NAMALWA (cell line): ENCODE results near the gene ALKBH2.

ENCODE experiments used
- DNase-seq: peaks from one replicate; pipeline ENCODE4 v3.0.0-alpha.2; 2015; ENCODE audit warnings: low spot score

Gene ALKBH2

DNA sequence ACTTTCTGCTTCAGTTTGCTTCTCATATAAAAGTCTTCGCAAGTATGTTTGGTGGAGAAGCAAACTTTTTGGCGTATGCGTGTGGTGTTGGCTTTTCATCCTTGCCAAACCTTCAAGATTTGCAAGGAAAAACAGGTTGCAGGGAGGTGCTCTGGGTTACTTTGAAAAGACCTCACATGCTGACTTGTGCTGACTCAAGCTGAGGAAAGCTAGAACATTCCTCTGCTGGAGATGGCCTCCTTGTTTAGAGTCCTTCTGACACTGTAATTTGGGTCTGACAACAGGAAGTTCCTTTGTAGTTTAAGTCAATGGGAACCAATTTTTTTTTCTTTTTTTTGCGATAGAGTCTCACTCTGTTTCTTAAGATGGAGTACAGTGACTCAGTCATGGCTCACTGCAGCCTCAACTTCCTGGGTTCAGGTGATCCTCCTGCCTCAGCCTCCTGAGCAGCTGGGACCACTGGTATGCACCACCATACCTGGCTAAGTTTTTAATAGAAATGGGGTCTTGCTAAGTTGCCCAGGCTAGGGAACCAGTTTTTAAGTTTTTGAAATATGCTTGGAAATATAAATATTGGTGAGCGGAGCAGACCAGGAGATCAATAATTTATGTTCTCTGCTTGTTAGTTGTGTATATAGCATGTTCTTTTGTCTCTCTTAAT lies 20.5 kb upstream of the ALKBH2 start:
- no peak for DNase-seq

- no peak for DNase-seq
Observed at GRCh38 chr12:109112720-109113465, 19.6 kb upstream of the ALKBH2 start.

- no peak for DNase-seq
Observed at GRCh38 chr12:109110988-109111495, 17.8 kb upstream of the ALKBH2 start.

DNA sequence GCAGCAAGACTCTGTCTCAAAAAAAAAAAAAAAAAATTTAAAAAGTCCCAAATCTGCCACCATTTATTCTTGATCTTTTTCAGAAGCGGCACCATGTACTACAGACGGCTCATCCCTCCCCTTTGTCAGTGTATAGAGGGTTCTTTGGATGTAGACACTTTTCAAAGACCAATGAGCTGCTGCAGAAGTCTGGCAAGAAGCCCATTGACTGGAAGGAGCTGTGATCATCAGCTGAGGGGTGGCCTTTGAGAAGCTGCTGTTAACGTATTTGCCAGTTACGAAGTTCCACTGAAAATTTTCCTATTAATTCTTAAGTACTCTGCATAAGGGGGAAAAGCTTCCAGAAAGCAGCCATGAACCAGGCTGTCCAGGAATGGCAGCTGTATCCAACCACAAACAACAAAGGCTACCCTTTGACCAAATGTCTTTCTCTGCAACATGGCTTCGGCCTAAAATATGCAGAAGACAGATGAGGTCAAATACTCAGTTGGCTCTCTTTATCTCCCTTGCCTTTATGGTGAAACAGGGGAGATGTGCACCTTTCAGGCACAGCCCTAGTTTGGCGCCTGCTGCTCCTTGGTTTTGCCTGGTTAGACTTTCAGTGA lies 16.6 kb upstream of the ALKBH2 start:
- DNase-seq = no peak

GRCh38 chr12:109105176-109105575 lies 11.9 kb upstream of the ALKBH2 start:
- no peak for DNase-seq

DNA sequence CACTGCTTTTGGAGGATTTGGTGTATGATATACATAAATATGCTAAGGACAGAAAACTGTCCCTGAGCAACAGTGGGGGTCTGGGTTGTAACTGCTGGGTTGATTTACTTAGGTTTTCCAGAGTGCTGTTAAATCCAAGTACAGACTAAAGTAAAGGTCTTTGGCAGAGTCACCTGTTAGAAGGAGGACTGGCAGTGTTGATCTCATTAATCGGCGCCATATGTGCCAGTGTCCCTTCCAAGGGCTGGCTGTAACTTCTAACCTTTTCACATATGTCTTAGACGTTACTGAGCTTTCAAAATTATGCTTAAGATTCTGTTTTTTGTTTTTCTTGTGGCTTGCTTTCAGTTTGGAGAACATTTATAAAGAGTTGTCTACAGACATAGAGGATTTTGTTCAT lies 9.2 kb upstream of the ALKBH2 start:
- no peak for DNase-seq

DNA sequence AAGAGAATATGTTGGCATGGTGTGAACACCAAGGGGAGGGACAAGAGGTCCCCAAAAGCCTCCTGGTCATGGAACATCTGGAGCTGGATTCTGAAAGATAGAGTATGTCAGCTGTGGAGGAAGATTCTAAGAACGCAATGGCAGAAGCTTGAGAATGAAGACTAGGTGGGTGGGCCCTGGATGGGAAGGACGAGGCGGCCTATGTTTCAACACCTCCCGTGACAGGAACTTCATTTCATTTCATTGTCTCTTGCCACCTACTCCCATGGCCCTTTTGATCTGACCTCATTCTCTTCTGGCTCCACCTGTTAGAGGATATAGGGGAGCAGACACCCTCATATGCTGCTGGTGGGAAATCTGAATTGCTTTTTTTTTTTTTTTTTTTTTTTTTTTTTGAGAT lies 7.5 kb upstream of the ALKBH2 start:
- DNase-seq = no peak

DNA sequence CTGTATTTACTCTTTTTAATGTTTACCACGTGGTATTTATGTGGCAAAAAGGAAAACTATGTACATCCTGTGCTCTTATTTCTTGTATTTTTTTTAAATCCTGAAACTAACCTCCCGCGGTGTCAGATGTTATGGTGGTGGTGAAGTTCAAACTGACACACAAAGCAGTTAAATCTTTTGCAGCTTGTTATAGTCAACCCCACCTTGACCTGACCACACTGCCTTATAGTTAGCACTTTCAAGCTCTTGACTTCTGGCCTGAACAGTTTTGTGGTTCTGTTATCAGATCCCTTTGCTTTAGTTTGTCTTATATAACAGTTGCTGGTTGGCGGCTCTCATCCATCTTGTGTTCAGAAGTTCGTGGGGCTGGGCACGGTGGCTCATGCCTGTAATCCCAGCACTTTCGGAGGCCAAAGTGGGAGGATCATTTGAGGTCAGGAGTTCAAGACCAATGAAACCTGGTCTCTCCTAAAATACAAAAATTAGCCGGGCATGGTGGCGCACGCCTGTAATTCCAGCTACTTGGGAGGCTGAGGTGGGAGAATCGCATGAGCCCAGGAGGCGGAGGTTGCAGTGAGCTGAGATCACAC lies 6.3 kb upstream of the ALKBH2 start:
- DNase-seq = no peak

- no peak for DNase-seq
Observed at GRCh38 chr12:109098651-109099050, 5.4 kb upstream of the ALKBH2 start.

- DNase-seq = no peak
Observed at GRCh38 chr12:109098183-109098604, 4.9 kb upstream of the ALKBH2 start.

DNA sequence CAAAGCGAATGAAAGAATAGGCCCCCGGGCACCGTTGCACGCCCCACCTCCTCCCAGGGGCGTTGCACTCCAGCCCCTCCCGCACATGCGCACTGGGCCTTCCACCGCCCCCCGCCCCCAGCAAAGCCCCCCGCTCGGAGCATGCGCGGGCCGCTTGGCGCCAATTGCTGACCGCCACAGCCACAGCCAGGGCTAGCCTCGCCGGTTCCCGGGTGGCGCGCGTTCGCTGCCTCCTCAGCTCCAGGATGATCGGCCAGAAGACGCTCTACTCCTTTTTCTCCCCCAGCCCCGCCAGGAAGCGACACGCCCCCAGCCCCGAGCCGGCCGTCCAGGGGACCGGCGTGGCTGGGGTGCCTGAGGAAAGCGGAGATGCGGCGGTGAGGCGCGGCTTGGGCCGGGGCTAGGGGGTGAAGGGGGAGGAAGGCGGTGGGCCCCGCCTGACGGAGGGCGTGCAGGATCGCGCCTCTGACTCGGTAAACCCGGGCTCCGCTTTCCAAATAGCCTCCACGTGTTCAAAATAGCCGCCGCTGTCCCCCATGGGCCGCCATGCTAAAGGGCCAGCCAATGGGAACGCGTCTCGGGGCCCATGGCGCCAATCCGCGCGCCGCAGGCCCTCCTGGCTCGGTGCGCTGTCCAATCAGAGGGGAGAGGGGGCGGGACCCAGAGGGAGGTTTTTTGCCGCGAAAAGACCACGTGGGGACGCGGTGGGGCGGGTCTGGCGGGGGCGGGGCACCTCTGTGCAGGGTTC lies 4.3 kb upstream of the ALKBH2 start, which contains the start of gene UNG:
UNG (plus strand) TSS at position 163 of the 748 bp plus-strand sequence; CDS start at position 246, 83 bp downstream.
- peak; percentile 96 for DNase-seq

DNA sequence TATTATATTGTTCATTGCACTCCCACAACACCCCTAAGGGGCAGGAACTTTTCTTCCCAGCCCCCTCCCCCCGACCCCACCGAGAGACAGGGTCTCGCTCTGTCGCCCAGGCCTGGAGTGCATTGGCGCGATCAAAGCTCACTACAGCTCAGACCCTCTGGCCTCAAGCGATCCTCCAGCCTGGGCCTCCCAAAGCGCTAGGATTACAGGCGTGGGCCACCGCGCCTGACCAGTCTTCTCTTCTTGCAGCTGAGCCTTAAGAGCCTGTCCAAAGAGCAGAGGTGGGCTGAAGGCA lies 3.8 kb upstream of the ALKBH2 start:
- no peak for DNase-seq

DNA sequence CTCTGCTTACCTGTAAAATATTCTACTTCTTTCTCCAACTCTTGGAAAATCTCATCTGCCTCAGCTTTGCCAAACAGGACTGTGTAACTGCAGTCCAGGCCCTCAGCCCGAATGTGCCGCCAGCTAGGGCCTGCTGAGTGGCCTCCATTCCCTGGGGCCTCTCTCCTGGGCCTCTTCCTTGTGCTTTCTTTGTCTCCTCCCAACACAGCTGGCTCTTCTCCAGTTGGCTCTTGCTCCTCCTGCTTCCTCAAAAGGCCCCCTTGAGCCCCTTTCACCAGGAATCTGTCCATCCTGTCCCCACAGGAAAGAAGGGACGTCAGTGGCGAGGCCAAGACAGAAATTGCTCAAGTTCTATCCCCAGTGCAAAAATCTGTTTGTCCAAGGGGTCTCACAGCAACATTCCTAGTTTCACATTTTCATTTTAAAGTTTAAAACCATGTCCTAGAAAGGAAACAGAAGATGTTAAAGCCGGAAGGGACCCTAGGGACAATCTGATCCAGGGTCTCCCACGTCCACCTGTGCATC lies 713 bp downstream of the ALKBH2 start:
- no peak for DNase-seq

DNA sequence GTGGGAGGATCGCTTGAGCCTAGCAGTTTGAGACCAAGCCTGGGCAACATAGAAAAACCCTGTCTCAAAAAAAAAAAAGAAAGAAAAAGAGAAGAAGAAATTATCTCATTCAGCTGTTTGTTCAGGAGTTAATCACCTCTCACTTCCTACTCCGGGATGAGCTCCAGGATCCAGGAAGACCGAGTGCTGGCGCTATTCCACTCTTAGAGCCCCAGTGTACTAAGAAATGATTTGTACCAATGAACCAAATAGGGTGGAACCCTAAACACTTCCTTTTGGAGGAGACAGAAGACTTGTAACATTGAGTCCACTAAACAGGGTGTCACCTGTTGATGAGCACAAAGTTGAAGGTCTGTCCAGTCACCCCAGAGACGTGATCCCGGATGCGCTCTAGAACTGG lies 3.6 kb downstream of the ALKBH2 start:
- no peak for DNase-seq

DNA sequence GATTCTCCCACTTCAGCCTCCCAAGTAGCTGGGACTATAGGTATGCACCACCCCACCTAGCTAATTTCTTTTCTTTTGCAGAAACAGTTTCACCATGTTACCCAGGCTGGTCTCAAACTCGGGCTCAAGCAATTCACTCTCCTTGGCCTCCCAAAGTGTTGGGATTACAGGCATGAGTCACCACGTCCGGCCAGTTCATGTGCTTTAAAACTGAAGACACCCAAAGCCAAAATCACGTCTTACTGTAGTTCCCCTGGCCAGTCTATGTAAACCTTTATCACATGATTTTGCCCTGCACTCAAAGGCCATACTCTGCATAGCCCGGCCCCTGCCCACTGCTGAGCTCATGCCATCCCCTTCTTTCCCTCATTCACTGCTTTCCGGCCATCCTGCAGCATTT lies 4.5 kb downstream of the ALKBH2 start:
- DNase-seq = no peak

DNA sequence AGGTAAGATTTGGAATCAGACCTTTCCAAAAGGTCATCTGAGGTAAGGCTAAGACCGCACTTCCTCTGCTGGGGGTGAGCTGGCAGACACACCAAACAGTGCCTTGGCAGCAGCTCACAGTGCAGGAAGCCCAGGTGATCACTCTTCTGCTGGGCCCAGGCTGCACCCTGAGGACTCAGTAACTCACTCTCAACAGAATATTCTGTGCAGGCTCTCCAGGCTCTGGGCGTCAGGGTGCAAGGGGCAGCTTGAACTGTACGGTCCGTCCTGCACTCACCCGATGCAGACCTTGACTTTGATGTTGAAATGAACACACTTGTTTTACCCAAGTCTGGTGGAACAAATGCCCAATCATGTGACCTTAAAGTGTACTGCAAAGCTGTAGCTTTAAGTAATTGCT lies 6.0 kb downstream of the ALKBH2 start:
- no peak for DNase-seq

- no peak for DNase-seq
Observed at GRCh38 chr12:109085590-109085989, 7.7 kb downstream of the ALKBH2 start.

- no peak for DNase-seq
Observed at GRCh38 chr12:109084425-109084824, 8.8 kb downstream of the ALKBH2 start.

- DNase-seq = no peak
Observed at GRCh38 chr12:109082751-109083150, 10.5 kb downstream of the ALKBH2 start.

DNA sequence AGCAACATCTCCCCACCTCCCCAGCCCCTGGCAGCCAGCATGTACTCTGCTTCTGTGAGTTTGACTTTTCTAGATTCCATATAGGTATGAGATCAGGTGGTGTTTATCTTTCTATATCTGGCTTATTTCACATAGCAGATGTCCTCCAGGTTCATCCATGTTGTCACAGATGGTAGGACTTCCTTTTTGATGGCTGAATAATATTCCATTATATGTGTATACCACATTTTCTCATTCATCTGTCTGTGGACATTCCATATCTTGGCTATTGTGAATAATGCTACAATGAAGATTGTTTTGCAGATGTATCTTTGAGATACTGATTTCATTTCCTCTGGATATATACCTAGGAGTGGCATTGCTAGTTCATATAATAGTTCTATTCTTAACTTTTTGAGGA lies 18.4 kb downstream of the ALKBH2 start:
- no peak for DNase-seq

DNA sequence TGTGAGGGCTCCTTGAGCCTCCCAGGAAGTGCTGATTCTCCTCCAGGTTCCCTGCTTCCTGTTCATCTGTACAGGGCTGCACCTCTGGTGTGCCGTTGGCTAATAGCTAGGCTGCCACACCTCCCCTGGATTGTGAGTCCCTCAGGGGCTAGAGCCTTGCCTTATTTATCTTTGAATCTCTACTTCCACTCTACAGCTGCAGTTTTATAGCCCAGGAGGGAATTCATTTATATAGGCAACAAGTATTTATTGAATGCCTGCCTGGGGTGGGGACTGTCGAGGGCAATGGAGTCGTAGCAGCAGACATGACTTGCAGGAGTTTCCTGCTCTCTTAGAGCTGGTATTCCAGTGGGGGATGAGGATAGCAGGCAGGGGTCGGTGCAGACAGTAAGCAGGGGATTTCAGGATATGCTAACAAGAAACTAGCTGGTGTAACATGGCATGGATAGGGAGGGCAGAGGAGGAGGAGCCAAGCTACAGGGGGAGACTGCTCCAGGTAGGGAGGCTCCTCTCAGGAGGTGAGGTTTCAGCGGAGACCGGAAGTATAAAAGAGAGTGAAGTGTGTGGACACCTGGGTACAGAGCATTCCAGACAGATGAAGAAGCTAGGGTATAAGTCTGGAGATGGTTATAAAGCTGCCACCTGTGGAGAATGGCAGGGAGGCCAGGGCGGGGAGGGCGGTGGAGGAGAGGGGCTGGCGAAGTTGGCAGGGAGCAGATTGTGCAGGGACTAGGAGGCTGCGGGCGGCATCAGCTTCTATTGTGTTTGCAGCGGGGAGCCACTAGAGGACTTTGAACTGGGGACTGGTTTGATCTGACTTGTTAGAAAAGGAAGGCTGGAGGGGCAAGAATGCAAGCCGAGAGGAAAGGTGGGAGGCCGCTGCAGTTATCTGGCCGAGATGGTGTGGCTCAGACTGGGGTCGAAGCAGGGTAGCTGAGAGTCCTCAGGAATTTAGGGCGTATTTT lies 23.7 kb downstream of the ALKBH2 start:
- DNase-seq = no peak
